Posterior vena cava (tissue), 2 donors: ENCODE data around the gene EBF3. TPM values are rescaled to one million over a fixed set of nuclear protein-coding genes. Genes with fewer than 3 reads are reported as not detected.
A peak's percentile ranks its signal among the peaks of the same experiment; 100 is the strongest.

ENCODE experiments used
- DNase-seq: peaks from one replicate; pipeline ENCODE4 v3.0.0-alpha.2; 2020; ENCODE audit warnings: low spot score
- intact Hi-C, 2 donors: fragments of 100-400 bp; cut with DNase I; formaldehyde crosslinking; loops; one replicate each; pipeline versions ENCODE4 v1.14.1 to v1.14.2; 2022 to 2023
- total RNA-seq, 2 donors: library from RNA; stranded (reverse); fragmentation: NEBNext Ultra II Directional; extraction: Animal tissue kit (Norgen Biotek cat#: 25700); gene quantifications; one replicate each; pipeline ENCODE4 v1.2.1, GENCODE V29; 2021
- donor health status: DM: yes; HTN: yes; CAD: no.
- donor health status: DM: yes; HTN: yes; CAD: no.

Gene EBF3
- total RNA-seq, 2 donors from 2014 or later, result 8.7 to 9.1 TPM

GRCh38 chr10:129962031-129962871 is 1.8 kb downstream of the EBF3 start:
- DNase-seq, result peak; percentile 45
- intact Hi-C loops, result loop anchor here in 1 of 2 donors (10.0 kb wide), 1 partner anchor 497 kb away; the partner anchor contains the start of gene MGMT

- no peak for DNase-seq
- intact Hi-C loops, result loop anchor here in 1 of 2 donors (10.0 kb wide), 1 partner anchor 496 kb away; the partner anchor contains the start of gene MGMT
Observed at GRCh38 chr10:129961157-129961701, 2.8 kb downstream of the EBF3 start.

- no peak for DNase-seq
- intact Hi-C loops, result loop anchor here in 1 of 2 donors (10.0 kb wide), 1 partner anchor 496 kb away; the partner anchor contains the start of gene MGMT
Observed at GRCh38 chr10:129960481-129961156, 3.5 kb downstream of the EBF3 start.

- peak; percentile 57 for DNase-seq
- intact Hi-C loops, result loop anchor here in 1 of 2 donors (10.0 kb wide), 1 partner anchor 495 kb away; the partner anchor contains the start of gene MGMT
Observed at GRCh38 chr10:129959544-129960480, 4.3 kb downstream of the EBF3 start.

GRCh38 chr10:129958629-129959543 is 5.2 kb downstream of the EBF3 start:
- peak; percentile 75 for DNase-seq
- intact Hi-C loops, result no loop called here

GRCh38 chr10:129958148-129958628 is 5.9 kb downstream of the EBF3 start:
- intact Hi-C loops, result no loop called here
- DNase-seq, result no peak

GRCh38 chr10:129956876-129957673 is 7.0 kb downstream of the EBF3 start:
- DNase-seq, result no peak

GRCh38 chr10:129956286-129956670 is 7.8 kb downstream of the EBF3 start:
- intact Hi-C loops, result no loop called here

More at GRCh38 chr10:129956876-129957673, 7.0 kb downstream of the EBF3 start:
- intact Hi-C loops, result no loop called here

GRCh38 chr10:129955601-129956285 is 8.3 kb downstream of the EBF3 start:
- no peak for DNase-seq
- intact Hi-C loops, result no loop called here

More at GRCh38 chr10:129956286-129956670, 7.8 kb downstream of the EBF3 start:
- DNase-seq, result no peak

- DNase-seq, result no peak
- intact Hi-C loops, result no loop called here
Observed at GRCh38 chr10:129954492-129955315, 9.4 kb downstream of the EBF3 start.

- peak; percentile 73 for DNase-seq
- intact Hi-C loops, result no loop called here
Observed at GRCh38 chr10:129953119-129954051, 10.7 kb downstream of the EBF3 start.

GRCh38 chr10:129952378-129953118 is 11.5 kb downstream of the EBF3 start:
- DNase-seq, result peak; percentile 68
- intact Hi-C loops, result no loop called here

- intact Hi-C loops, result no loop called here
- DNase-seq, result no peak
Observed at GRCh38 chr10:129951970-129952265, 12.2 kb downstream of the EBF3 start.
